GM08714 (cell line): ENCODE results near the gene PEX11G.

Experiments used
- H3K4me3 ChIP-seq: fragments of 200-500 bp; sonication (Bioruptor generic); 2 replicates; pipeline ENCODE4 v1.5.1; 2014; ENCODE audit warnings: mild to moderate bottlenecking, low read length, inconsistent platforms
- ZNF274 ChIP-seq: IDR thresholded peaks from 2 replicates; pipeline ENCODE4 v1.6.1; 2012; ENCODE audit warnings: mild to moderate bottlenecking, low read depth, low read length

The PEX11G gene

DNA sequence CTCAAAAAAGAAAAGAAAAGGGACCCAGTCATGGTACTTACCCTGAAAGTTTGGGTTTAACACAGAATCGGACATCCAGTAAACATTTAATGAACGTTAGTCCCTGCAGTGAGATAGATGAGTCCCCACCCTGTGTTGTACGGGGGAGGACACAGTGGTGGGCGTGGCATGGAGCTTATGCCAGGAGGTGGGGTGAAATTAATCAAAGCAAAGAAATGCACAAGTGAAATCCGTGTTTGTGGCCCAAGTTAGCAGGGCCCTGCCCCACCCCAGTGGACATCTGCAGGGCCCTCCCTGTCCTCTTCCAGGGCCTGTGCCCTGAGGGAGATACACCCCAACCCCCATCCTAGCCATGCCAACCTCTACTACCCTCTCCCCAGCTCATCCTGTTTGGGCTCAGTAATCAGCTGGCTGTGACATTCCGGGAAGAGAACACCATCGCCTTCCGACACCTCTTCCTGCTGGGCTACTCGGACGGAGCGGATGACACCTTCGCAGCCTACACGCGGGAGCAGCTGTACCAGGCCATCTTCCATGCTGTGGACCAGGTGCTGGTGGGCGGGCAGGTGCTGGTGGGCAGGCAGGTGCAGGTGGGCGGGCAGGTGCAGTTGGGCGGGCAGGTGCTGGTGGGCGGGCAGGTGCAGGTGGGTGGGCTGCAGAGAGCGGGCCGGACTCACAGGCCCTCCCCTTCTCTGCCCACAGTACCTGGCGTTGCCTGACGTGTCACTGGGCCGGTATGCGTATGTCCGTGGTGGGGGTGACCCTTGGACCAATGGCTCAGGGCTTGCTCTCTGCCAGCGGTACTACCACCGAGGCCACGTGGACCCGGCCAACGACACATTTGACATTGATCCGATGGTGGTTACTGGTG lies 37.5 kb upstream of the PEX11G start:
- no peak overlapping the region for H3K4me3 ChIP-seq
- no peak for TF ChIP-seq ZNF274

DNA sequence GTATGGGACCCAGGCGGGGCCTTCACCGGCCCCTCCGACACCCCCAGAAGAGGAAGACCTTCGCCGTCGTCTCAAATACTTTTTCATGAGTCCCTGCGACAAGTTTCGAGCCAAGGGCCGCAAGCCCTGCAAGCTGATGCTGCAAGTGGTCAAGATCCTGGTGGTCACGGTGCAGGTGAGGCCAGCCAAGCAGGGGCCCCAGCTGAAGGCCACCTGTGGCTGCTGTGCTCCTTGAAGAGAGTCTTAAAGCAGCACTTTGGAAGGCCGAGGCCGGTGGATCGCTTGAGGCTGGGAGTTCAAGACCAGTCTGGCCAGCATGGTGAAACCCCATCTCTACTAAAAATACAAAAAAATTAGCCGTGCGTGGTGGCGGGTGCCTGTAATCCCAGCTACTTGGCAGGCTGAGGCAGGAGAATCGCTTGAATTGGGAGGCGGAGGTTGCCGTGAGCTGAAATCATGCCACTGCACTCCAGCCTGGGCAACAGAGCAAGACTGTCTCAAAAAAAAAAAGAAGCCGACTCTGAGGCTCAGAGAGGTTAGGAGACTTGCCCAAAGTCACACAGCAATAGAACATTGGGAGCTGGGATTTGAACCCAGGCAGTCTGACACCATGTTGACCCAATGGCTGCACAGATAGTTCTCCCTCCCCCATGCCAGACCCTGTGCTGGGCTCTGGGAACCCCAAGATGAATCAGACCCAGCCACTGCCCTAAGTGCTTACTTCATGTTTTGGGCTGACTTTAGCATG lies 36.3 kb upstream of the PEX11G start:
- H3K4me3 ChIP-seq, result no peak overlapping the region
- no peak for TF ChIP-seq ZNF274

DNA sequence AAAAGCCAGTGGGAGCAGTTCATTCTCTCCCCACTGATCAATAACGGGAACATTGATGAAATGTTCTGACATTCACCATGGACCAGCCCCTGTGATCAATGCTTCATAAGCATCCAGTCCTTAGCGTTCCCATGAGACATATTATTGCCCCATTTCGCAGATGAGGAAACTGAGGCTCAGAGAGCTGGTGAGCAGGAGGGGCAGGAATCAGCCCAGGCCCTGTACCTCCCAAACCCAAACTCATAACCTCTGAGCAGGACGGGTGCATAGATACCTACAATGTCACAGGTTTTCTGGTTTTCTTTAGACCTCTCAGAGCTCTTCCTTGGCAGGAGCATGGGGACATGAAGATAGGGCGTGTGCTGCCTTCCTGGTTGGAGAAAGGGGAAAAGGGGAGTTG lies 35.7 kb upstream of the PEX11G start:
- no peak for TF ChIP-seq ZNF274
- H3K4me3 ChIP-seq, result no peak overlapping the region

DNA sequence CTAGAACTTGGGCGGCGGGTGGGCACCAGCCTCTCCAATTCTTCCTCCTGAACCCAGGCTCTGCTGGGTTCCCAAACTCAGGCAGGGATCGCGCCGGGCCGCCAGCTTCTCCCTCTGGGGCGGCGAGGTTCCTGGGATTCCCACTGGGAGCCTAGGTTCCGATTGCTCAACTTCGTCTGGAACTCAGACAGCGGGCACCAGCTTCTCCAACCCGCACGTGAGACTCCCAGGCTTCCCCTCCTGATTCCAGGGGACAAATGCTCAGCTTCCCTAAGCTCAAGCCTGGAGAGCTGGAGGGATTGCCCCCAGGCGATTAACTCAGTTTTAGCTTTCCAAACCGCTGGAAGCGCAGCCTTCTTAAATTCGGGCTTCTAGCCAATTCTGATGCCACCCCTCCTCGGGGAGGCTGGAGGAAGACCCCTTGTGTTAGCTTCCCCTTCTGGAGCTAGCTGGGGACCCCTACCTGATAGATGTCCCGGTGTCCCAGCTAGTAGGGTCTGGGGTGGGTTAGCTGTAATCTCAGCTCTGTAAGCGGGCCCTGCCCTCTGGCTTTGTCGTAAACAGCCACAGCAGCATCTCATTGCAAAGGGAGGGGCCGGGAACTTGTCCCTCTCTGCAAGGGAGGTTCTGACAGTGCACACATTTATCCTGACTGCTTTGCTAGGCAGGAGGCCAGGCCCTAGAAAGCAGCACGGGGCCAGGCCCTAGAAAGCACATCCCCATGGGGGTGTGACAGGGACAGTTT lies 34.3 kb upstream of the PEX11G start:
- no peak for TF ChIP-seq ZNF274
- peak overlapping the region; percentile 87 for H3K4me3 ChIP-seq

DNA sequence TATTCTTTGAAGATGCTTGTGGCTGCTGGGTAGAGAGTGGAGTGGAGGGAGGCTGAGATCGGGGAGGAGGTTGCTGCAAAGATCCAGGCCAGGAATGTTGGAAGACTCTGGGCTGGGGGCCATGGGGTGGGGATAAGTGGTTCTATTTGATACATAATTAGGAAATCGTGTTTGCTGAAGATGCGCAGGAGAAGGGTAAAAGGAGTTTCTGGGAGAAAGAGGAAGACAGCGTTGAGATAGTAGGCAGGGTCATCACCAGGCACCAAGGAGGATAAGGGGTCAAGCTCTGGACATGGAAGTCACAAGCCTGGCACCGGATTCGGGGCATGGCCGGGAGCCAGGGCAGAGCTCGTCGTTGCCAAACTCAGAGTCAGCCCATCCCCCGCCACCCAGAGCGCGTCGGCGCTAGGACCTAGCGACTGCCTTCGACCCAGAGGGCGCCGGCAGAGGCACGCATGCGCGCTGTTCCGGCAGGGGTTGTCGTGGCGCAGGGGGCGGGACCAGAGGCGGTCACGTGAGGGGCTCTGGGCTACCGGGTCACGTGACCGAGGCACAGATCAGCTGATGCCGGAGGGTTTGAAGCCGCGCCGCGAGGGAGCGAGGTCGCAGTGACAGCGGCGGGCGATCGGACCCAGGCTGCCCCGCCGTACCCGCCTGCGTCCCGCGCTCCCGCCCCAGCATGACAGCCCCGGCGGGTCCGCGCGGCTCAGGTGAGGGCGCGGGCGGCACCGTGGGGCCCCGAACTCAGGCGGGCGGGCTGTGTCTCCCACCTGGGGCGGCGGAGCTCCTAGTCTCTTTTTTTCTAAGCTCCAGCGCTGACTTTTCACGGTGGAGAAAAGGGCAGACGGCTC lies 33.5 kb upstream of the PEX11G start, which contains the start of gene MCOLN1:
TSS of gene MCOLN1 (plus strand) at position 553 of the 851 bp plus-strand sequence. CDS start at position 680, 127 bp downstream.
- no peak for TF ChIP-seq ZNF274
- H3K4me3 ChIP-seq, result peak within 1 kb of the TSS; percentile 87

DNA sequence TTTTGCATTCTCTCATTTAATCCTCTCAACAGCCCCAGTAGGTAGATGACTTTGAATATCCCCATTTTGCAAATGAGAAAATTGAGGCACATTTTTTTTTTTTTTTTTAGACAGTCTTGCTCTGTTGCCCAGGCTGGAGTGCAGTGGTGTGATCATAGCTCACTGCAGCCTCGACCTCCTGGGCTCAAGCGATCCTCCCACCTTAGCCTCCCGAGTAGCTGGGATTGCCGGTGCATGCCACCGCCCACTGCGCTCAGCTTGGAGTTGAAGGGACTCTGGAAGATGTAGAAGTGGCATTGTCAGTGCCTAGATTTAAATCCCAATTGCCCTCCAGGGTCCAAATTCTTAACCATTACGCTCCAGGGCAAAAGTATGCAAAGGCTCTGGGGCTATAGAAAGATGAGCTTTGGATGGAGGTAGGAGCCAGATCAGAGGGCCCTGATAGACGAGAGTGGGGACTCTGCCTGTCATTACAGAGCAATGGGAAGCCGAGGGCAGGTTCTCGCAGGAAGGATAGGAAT lies 32.8 kb upstream of the PEX11G start:
- H3K4me3 ChIP-seq, result no peak overlapping the region; the same call in 1 of the 2 replicates
- no peak for TF ChIP-seq ZNF274

DNA sequence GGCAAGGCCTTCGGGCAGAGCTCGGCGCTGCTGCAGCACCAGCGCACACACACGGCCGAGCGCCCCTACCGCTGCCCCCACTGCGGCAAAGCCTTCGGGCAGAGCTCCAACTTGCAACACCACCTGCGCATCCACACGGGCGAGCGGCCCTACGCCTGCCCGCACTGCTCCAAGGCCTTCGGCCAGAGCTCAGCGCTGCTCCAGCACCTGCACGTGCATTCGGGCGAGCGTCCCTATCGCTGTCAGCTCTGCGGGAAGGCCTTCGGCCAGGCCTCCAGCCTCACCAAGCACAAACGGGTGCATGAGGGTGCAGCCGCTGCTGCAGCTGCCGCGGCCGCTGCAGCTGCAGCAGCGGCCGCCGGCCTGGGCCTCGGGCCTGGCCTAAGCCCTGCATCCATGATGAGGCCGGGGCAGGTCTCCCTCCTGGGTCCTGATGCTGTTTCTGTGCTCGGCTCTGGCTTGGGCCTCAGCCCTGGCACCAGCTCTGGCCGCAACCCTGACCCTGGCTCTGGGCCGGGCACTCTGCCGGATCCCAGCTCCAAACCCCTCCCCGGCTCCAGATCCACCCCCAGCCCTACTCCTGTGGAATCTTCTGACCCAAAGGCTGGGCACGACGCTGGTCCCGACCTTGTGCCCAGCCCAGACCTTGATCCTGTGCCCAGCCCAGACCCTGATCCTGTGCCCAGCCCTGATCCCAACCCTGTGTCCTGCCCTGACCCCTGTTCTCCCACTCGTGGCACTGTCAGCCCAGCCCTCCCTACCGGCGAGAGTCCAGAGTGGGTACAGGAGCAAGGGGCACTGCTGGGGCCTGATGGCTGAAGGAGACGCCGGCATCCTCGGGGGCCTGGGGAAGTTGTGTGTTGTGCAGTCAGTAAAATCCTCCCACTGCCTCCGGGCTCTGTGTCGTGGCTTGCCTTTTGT lies 31.6 kb upstream of the PEX11G start:
- no peak overlapping the region for H3K4me3 ChIP-seq
- TF ChIP-seq ZNF274, result no peak

DNA sequence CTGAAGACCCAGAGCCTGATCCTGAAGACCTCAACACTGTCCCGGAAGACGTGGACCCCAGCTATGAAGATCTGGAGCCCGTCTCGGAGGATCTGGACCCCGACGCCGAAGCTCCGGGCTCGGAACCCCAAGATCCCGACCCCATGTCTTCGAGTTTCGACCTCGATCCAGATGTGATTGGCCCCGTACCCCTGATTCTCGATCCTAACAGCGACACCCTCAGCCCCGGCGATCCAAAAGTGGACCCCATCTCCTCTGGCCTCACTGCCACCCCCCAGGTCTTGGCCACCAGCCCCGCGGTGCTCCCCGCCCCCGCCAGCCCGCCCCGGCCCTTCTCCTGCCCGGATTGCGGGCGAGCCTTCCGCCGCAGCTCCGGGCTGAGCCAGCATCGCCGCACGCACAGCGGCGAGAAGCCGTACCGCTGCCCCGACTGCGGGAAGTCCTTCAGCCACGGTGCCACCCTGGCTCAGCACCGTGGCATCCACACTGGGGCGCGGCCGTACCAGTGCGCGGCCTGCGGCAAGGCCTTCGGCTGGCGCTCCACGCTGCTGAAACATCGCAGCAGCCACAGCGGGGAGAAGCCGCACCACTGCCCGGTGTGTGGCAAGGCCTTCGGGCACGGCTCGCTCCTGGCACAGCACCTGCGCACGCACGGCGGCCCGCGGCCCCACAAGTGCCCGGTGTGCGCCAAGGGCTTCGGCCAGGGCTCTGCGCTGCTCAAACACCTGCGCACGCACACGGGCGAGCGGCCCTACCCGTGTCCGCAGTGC lies 30.7 kb upstream of the PEX11G start:
- H3K4me3 ChIP-seq, result no peak overlapping the region
- no peak for TF ChIP-seq ZNF274

DNA sequence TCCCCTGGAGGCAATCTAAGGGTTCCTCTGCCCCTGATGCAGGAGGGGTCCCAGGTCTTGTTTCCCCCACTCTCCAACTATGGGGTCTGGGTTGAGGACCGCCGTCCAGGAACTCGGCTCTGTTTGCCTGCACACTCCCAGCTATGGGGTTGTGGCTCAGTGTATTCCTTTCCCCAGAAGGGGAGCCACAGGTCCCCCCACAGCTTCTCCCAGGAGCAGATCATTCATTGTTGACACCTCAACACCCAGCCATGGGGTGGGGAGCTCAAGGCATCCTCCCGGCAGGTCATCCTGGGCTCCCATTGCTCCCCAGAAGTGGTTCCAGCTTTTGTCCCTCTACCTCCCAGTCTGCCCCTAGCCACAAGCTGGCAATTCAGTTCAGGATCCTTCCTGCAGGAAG lies 28.0 kb upstream of the PEX11G start:
- no peak overlapping the region for H3K4me3 ChIP-seq
- no peak for TF ChIP-seq ZNF274

DNA sequence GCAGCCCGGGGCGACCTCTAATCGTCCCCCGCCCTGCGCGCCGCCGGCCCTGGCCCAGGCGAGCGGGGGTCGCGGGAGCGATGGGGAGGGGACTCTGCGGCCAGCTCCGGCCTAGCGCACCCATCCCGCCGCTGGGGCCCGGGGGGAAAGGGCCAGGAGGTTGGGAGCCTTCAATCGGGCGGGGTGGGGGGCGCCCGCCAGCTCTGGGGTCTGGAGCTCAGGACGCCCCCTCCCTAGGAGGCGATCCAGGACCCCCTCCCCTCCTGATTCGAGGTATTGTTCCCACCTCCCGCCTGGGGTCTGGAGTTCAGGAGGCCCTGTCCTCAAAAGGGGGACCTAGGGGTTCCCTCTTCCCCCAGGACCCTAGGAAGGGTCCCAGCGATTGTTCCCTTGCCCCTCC lies 27.5 kb upstream of the PEX11G start:
- peak overlapping the region; percentile 38 for H3K4me3 ChIP-seq
- TF ChIP-seq ZNF274, result no peak

DNA sequence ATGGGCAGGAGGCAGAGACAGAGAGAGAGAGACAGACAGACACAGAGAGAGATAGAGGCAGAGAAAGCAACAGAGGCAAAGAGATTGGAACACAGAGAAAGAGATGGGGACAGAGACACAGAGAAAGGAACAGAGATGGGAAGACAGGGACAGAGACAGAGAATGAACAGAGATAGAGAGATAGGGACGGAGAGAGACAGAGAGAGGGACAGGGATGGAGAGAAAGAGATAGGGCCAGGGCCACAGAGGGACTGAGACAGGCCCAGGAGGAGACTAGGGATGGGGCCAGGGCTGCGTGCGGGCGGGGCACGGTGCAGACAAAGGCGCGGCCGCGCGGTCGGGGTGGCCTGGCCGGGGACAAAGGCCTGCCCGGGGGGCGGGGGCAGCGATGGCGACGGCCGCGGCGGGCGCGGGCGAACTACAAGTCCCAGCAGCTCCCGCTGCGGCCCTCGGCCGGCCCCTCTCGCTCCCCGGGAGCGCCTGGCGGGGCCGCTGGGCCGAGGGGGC lies 26.9 kb upstream of the PEX11G start, which contains the start of gene ZNF358:
TSS of gene ZNF358 (plus strand) at position 459 of the 507 bp plus-strand sequence. CDS start 3,140 bp downstream, outside the sequence.
- TF ChIP-seq ZNF274, result no peak
- peak within 1 kb of the TSS; percentile 38 for H3K4me3 ChIP-seq

DNA sequence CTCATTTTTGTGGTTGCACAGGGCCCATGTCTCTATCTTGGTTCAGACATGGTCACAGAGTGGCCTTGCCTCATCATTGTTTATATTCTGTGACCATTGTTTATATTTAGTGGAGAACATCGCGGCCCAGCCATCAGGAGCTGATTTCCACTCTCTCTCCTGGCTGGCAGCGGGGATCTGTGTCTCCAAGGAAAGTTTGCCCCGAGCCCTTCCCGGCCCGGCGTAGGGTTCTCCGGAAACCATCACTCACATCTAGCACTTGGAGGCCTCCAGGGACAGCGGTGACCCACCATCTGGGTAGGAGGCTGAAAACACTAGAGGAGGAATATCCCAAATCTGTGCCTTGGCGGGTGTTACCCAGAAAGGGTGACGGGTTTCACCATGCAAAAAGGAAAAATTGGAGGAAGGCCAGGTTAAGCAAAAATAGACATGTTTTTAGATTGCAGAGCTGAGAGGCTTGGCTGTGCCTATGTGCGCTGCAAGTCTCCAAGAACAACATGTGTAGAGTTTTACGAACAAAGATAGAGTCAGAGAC lies 26.3 kb upstream of the PEX11G start:
- no peak for TF ChIP-seq ZNF274
- H3K4me3 ChIP-seq, result no peak overlapping the region; the same call in 1 of the 2 replicates
